Measurements from ENCODE around the gene TMEM126A. TPM values are rescaled to one million over a fixed set of nuclear protein-coding genes. Genes with fewer than 3 reads are reported as not detected.

TMEM126A gene
- total and polyA plus RNA-seq, 2 of the 13 experiments (the other 11 are each of a cell fraction or from before 2014, with no cell fraction given): 59.5 to 66.9 TPM

- no peak for TF ChIP-seq ZNF180 (CRISPR knock-in tag; IDR thresholded peaks at IDR 0.05; ENCODE audit: borderline replicate concordance, low read depth)
- TF ChIP-seq ZFP82 (CRISPR knock-in tag; IDR thresholded peaks at IDR 0.05; ENCODE audit: borderline replicate concordance): peak; percentile 84; the same call in 1 of the 2 replicates
- TF ChIP-seq HHEX (CRISPR knock-in tag; IDR thresholded peaks at IDR 0.05): no peak
- peak; percentile 96; the same call in 1 of the 2 replicates for TF ChIP-seq SNAI1 (CRISPR knock-in tag; IDR thresholded peaks at IDR 0.05; ENCODE audit: borderline replicate concordance)
- TF ChIP-seq, protein P1, sequence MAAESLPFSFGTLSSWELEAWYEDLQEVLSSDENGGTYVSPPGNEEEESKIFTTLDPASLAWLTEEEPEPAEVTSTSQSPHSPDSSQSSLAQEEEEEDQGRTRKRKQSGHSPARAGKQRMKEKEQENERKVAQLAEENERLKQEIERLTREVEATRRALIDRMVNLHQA (CRISPR knock-in tag; IDR thresholded peaks at IDR 0.05): no peak
- 0 out of 2 replicates have a peak, but pooled peaks have one; percentile 22 for TF ChIP-seq STAT5B (CRISPR knock-in tag; IDR thresholded peaks at IDR 0.05)
- peak; percentile 75; the same call in 1 of the 2 replicates for TF ChIP-seq ZNF563 (CRISPR knock-in tag; IDR thresholded peaks at IDR 0.05)
- TF ChIP-seq MED13 (CRISPR knock-in tag; IDR thresholded peaks at IDR 0.05): no peak
- 0 out of 2 replicates have a peak, but pooled peaks have one; percentile 24 for TF ChIP-seq ZC3H13 (CRISPR knock-in tag; IDR thresholded peaks at IDR 0.05)
- TF ChIP-seq ZNF552 (CRISPR knock-in tag; IDR thresholded peaks at IDR 0.05; ENCODE audit: borderline replicate concordance): peak; percentile 85; the same call in 1 of the 2 replicates
- peak; percentile 49 for TF ChIP-seq ZNF18 (CRISPR knock-in tag; IDR thresholded peaks at IDR 0.05; ENCODE audit: insufficient replicate concordance)
- TF ChIP-seq TMF1 (CRISPR knock-in tag; IDR thresholded peaks at IDR 0.05; ENCODE audit: low read depth): peak; percentile 78; the same call in 1 of the 2 replicates
- peak; percentile 71; the same call in 1 of the 2 replicates for TF ChIP-seq ZNF577 (CRISPR knock-in tag; IDR thresholded peaks at IDR 0.05; ENCODE audit: borderline replicate concordance, low read depth)
- 0 out of 2 replicates have a peak, but pooled peaks have one; percentile 24 for TF ChIP-seq AKNA (CRISPR knock-in tag; IDR thresholded peaks at IDR 0.05; ENCODE audit: borderline replicate concordance)
- TF ChIP-seq, protein P2, sequence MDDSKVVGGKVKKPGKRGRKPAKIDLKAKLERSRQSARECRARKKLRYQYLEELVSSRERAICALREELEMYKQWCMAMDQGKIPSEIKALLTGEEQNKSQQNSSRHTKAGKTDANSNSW (CRISPR knock-in tag; IDR thresholded peaks at IDR 0.05; ENCODE audit: borderline replicate concordance): peak; percentile 87; the same call in 1 of the 2 replicates
- peak; percentile 90 for TF ChIP-seq ZGPAT (CRISPR knock-in tag; IDR thresholded peaks at IDR 0.05)
- TF ChIP-seq MXD1 (CRISPR knock-in tag; IDR thresholded peaks at IDR 0.05): peak; percentile 86
- TF ChIP-seq RFX1 (IDR thresholded peaks at IDR 0.05): no peak
Observed at GRCh38 chr11:85664615-85665481, 17.1 kb downstream of the TMEM126A start, which contains the start of gene CREBZF (continued).

All from HepG2 (cell line).